GM19397 (cell line): ENCODE results near the gene RANBP10.
"Not testable (repeated sequence)": the region's sequence is repeated elsewhere in the genome, so short reads cannot be mapped to it uniquely, and the experiment has no call there.

Source experiments
- ATAC-seq: cut with Tn5 transposase; IDR thresholded peaks from one replicate; pipeline ENCODE4 v1.9.1; 2021; ENCODE audit warnings: mild to moderate bottlenecking, moderate library complexity; ENCODE audit not compliant: unreplicated experiment

Gene RANBP10

DNA sequence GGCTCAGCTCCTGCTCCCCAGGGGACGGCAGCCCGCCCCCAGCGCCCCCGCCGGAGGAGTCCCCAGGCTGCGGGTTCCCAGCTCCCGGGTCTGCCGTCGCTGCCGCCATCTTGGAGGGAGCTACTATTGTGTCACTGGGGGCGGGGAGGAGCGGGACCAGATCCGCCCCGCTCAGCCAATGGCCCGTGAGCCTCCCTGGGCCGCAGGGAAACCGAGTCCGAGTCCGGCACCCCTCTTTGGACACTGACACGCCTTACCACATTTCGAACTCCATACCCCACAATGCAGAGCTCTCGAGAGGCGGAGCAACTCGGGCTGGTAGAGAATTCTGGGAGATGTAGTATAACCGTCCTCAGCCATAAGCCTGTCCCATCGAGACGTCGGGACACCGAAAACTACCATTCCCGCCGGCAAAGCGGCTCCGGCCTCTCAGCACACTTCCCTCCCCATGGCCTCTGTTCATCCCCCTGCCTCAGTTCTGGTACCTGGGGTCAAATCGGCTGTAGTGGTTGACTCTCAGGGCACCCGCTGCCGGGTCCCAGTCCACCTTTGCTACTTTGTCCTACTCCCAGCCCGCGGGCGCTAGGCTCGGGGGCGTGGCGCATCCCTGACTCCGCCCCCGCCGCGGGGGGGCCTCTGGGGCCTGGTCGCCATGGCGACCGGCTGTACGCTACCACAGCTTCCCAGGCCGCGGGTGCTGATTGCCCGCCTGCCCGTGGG, at the start of gene RANBP10, which contains the start of gene TSNAXIP1:
RANBP10 (minus strand) TSS at position 133 of the 720 bp plus-strand sequence; CDS start at position 109, 24 bp downstream.
TSNAXIP1 (plus strand) TSS at position 462 of the 720 bp plus-strand sequence. CDS start 261 bp downstream, outside the sequence.
- ATAC-seq, result peak; percentile 86

DNA sequence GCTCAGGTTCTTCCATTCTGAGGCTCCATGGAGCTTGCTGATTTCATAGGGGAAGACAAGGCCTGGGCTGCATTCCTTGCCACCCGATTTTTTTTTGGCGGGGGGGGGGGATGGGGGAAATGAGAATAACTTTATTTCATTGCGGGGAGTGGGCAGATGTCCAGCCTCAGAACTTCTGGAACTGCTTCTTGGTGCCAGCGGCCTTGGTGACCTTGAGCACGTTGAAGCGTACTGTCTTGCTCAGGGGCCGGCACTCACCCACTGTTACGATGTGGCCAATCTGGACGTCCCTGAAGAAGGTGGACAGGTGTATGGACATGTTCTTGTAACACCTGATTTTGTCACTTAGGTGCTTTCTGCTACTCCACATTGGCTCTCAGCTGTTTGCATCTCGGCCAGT, 49.4 kb upstream of the RANBP10 start:
- no peak for ATAC-seq

DNA sequence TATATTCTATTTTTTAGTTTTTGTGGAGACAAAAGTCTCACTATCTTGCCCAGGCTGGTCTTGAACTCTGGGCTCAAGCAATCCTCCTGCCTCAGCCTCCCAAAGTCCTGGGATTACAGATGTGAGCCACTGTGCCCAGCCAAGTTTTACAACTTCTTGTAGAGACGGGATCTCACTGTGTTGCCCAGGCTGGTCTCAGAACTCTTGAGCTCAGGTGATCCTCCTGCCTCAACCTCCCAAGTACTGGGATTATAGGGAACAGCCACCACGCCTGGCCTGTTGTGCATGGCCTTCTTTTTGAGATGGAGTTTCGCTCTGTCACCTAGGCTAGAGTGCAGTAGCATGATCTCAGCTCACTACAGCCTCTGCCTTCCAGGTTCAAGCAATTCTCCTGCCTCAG, 47.3 kb upstream of the RANBP10 start:
- no peak for ATAC-seq

DNA sequence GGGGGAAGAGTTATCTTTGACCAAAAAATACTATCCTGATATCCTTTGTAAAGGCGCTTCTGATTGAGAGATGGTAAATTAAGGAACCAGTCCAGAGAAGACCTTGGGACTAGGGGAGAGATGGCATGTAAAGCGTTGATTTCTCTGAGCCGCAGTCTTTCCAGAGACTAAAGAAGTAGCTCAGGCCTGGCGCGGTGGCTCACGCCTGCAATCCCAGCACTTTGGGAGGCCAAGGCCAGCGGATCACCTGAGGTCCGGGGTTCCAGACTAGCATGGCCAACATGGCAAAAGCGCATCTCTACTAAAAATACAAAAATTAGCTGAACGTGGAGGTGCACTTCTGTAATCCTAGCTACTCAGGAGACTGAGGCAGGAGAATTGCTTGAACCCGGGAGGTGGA, 41.8 kb upstream of the RANBP10 start:
- no peak for ATAC-seq

DNA sequence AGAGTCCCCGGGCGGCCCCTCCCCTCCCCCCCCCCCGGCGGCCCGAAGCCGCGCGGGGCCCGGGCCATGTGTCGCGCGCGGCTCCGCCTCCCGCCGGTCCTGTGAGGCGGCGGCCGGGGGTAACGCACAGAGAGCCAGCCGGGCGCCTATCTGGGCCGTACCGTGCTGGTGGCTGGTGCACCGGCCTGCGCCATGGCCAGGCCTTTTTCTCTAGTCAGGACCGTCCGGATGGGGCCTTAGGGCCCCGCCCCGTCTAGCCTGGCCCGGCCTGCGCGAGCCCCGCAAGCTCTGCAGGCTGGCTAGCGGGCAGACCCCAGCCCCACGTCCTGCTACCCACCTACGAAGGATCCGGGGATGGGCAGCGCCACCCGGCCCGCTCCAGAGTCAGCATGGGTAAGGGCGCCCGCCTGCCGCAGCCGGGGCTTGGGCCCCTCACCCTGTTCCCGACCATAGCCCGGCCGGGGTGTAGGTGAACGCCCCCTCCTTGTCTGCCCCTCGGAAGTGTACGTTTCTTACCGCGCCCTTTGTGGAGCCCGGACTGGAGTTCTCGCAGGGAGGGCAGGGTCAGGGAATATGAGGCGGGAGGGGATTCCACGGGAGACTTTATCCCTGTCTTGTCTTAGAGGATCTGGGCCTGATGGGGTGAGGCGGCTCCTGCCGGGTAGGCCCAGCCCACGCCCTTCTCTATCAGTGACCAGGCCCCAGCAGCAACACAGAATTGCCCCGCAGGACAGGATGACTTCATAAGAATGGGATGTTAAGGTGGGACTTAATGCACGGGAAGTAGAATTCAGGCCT, 40.9 kb upstream of the RANBP10 start, which contains the start of gene CENPT:
CENPT (minus strand) TSS at position 630 of the 798 bp plus-strand sequence. CDS start 13,834 bp downstream, outside the sequence.
- peak; percentile 43 for ATAC-seq

DNA sequence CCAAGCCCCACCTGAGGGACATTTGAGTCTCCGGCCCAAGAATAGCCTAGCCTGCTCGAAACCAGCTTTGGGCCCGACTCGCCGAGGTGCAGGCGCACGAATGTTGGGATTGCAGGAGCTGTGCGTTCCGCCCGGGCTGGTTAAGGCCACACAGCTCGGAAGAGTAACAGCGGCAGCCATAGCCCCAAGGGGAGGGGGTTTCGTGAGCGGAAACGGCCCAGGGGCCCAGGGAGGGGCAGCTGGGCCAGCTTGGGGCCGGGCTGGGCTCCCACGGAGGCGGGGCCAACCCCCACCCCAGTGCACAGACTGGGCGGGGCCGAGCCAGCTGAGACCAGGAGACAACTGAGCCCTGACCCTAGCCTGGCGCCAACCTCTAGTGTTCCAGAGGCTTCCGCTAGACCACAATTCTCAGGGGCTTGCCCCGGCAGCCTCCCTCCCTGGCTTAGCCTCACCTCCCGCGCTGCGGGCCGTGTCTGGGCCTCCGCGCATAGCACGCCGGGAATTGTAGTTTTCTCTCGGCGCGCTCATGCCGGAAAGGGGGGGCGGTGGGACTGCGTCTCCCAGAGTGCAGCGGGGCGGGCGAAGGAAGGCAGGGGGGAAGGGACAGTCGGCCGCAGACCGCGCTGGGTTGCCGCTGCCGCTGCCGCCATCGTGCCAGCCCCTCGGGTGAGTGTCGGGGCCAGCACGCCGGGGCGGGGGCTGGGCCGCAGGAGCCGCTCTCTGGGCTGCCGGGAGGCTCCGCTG, 40.1 kb upstream of the RANBP10 start, which contains the start of gene NUTF2:
NUTF2 (plus strand) TSS at position 614 of the 744 bp plus-strand sequence. CDS start 18,198 bp downstream, outside the sequence.
- peak; percentile 59 for ATAC-seq

DNA sequence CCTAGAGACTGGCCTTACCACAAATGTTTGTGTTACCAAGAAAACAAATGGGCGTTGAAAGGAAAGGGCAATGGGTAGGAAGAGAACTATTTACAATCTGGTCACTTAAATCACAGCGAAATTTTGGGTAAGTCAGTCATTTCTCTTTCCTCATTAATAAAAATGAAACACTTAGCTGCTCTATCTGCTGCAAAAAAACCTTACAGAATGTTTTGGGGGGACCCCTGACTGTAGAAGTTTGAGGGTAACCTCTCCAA, 39.6 kb upstream of the RANBP10 start:
- no peak for ATAC-seq

DNA sequence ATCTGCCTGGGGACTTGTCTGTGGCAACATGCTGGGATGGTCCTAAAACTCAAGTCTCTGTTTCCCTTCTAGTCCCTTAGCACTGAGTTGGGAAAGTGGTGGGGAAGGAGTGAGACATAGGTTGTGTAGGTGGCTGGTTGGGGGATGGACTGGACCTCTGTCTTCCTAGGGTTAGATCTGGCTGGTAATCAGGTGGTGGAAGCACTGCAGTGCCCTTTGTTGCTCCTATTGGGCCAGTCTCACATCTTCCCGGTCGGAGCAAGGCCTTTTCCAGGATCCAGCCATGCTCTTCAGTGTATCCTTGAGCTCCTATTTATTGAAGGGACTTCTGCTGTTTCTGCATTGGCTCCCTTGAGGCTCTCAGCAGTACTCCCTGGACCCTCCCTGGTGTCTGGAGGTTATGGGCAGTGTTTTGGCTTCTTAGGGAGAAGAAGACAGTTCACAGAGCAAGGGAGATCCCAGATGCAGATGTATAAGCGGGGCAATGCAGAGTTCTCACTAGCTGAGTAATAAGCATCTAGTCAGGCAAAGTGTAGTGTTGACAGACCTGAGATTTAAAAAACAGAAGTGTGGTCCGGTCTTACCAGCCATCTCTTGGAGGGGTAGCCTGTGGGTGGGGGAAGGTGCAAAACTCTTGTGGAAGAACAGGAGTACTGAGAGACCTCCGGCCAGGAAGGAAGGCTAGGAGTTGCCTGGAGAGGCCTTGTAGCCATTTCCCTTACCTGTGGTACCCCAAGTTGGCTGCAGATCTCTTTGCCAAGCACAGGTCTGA, 39.1 kb upstream of the RANBP10 start:
- no peak for ATAC-seq

DNA sequence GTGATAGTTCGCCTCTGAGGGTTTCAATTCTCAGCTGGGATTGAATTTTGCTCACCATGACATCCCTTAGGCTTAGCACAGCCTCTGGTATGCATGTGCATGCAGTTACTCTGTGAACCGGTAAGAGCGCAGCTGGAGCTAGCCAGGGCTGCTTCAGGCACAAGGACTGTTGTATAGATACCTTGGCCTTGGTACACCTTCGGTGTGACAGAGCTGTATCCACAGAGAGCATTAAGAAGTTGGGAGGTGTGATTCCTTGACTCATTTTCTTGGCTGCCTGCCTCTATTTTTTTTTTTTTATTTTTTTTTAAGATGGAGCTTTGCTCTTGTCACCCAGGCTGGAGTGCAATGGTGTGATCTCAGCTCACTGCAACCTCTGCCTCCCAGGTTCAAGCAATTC, 38.1 kb upstream of the RANBP10 start:
- no peak for ATAC-seq

DNA sequence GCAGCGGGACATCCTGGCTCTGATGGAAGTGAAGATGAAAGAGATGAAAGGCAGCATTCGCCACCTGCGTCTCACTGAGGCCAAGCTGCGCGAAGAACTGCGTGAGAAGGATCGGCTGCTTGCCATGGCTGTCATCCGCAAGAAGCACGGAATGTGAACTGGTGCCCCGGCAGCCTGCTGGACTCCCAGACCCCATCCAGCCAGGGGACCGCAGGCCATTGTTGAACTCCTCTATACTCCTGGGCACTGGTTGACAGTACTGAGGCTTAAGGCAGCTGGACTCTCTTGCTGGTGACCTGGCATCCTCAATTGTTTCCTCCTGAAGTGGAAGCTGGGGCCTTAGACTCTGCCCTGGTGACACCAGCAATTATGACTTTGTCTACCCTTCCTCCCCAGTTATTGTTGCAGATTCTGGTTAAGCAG, 37.0 kb upstream of the RANBP10 start:
- no peak for ATAC-seq

DNA sequence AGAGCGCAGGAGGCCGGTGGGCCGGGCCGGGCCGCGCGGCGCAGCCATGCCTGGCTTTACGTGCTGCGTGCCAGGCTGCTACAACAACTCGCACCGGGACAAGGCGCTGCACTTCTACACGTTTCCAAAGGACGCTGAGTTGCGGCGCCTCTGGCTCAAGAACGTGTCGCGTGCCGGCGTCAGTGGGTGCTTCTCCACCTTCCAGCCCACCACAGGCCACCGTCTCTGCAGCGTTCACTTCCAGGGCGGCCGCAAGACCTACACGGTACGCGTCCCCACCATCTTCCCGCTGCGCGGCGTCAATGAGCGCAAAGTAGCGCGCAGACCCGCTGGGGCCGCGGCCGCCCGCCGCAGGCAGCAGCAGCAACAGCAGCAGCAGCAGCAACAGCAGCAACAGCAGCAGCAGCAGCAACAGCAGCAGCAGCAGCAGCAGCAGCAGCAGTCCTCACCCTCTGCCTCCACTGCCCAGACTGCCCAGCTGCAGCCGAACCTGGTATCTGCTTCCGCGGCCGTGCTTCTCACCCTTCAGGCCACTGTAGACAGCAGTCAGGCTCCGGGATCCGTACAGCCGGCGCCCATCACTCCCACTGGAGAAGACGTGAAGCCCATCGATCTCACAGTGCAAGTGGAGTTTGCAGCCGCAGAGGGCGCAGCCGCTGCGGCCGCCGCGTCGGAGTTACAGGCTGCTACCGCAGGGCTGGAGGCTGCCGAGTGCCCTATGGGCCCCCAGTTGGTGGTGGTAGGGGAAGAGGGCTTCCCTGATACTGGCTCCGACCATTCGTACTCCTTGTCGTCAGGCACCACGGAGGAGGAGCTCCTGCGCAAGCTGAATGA, 36.4 kb upstream of the RANBP10 start:
- ATAC-seq, result peak; percentile 9

DNA sequence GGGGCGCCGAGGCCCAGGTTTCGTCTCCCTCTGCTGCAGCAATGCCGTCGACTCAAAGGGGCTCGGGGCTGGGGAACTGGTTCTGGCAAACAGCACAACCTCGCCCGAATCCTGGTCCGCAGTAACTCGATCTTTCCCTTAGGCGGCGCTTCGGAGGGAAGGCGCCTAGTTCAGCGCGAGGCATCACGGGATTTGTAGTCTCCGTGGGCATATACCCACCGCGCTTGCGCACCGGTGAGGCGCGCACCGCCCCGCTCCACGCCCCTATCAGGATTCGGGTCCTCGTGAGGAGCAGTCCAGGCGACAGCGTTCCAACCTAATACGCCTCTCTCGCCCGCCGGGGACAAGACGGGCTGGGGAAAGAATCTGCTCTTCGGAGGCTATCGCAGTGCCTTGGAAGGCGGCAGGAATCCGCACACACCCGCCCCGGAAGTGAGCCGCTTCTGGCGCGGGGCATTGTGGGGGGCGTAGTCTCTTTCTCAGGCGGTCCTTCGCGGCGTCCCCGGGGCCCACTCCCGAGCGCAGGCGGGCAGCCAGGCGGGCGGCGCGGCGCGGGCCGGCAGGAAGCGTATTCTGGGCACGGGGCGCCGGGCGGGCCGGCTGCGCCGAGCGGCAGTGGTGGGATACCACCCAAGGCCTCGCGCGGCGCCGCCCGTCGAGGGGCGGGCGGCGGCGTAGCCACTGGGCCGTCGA, 35.6 kb upstream of the RANBP10 start, which contains the start of gene THAP11:
THAP11 (plus strand) TSS at position 505 of the 693 bp plus-strand sequence. CDS start 235 bp downstream, outside the sequence.
- ATAC-seq, result peak; percentile 44

DNA sequence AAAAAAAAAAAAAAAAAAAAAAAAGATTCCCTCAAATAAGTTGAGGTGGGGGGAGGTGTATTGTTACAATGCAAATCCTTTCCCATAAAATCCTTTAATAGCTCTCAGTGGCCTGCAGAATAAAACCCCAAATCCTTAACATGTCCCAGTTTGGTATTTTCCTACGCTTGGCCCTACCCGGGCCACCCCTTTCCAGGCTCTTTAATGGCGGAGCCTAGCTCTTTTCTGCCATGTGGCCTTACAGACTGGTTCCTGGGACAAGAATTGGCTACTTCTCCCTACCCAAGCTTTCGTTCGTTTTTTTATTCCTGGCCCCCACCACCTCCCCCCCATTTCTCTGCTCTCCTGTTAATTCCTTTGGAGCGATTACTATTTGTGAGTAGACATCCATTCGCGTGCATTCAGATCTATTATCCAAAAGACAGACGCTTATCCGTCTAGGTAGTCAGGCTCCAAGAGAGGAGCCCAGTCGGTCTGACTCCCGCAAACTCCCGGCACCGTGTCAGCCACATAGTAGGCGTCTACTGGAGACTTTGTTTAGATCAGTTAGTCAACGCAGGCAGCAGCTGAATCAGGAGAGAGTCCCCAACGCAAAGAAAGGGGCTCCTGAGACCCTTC, 34.9 kb upstream of the RANBP10 start:
- no peak for ATAC-seq

DNA sequence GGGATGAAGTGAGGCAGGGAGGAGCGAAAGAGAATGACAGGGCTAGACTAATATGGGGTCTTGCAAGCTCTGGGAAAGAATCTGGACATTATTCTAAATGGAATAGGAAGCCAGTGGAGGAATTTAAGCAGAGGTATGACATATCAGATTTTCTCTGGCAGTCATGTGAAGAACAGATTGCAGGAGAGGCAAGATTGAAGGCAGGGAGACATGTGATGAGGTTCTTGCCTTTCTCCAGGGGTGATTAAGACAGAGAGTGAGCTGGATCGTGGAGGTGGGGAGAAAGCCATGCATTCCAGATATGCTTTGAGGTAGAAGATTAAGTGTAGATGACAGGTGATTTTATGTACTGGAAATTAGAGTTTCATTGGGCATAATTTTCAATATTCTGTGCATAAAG, 31.5 kb upstream of the RANBP10 start:
- ATAC-seq, result no peak

DNA sequence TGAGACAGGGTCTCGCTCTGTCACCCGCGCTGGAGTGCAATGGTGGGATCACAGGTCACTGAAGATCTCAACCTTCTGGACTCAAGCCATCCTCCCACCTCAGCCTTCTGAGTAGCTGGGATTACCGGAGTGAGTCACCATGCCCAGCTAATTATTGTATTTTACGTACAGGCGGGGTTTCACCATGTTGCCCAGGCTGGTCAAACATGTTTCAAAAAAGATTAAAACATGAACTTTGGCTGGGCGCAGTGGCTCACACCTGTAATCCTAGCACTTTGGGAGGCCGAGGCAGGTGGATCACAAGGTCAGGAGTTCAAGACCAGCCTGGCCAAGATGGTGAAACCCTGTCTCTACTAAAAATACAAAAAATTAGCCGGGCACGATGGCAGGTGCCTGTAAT, 30.8 kb upstream of the RANBP10 start:
- ATAC-seq, result not testable (repeated sequence)

DNA sequence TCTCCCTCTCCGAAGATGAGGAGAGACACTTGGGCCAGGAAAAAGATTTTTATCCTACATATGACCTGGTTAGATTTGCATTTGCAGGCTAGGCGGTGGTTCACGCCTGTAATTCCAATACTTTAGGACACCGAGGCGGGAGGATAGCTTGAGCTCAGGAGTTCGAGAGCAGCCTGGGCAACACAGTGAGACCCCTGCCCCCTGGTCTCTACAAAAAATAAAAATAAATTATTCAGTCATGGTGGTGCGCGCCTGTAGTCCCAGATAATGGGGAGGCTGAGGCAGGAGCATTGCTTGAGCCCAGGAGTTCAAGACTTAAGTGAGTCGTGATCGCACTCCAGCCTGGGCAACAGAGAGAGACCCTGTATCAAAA, 27.9 kb upstream of the RANBP10 start:
- no peak for ATAC-seq

DNA sequence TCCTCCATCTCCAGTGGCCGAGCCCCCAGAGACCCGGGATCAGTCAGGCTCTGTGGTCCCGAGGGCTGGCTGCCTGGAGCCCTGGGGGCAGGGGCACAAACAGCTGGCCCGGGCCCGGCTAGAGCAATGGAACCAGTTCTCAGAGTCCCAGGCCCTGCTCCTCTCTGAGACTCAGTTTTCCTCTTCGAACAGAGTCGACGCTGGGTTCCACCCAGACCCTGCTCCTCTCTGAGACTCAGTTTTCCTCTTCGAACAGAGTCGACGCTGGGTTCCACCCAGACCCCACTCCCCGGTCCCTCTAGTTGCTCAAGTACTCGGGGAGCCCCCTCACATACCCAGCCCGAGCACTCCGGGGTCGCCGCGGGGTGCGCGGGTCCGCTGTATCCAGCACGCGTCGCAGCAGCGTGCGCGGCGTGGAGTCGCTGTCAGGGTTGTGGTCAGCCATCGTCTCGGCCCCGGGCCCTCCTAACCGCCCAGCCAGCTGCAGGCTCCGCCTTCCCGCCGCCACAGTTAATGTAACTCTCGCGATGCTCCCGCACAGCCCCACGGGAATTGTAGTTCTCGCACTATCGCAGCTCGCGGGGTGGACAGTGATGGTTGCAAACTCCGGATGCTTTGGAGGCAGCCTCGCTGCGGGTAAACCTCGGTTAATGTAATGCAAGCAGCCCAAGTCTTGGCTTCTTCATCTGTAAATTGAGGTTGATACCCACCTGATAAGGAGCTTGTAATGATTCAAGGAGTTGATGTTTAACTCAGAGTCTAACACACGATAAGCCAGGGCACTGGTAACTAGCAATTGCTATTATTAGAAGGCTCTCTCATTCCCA, 27.3 kb upstream of the RANBP10 start:
- peak; percentile 91 for ATAC-seq

DNA sequence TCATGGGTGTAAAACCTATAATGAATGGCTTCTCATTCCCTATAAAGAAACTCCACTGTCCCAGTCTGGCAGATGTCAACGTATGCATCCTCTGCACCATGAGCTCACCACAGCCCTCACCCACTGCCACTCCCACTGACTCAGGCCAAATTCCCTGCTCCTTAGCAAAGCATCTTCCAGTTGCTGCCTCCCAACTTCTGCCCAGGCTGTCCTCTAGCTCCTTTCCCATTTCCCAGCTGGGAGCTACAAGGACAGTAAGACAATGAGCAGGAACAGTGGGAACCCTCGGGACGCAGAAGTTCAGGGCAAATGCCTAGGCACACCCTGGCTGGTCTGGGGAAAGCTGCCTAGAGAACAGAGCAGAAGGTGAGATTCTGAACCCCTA, 26.7 kb upstream of the RANBP10 start:
- ATAC-seq, result no peak
